Mesenteric fat pad (tissue), 1 donor: ENCODE results near the gene UQCR11. TPM values are rescaled to one million over a fixed set of nuclear protein-coding genes. Genes with fewer than 3 reads are reported as not detected.
"Not testable (repeated sequence)": the region's sequence is repeated elsewhere in the genome, so short reads cannot be mapped to it uniquely, and the experiment has no call there.

ENCODE experiments used
- DNase-seq: peaks from one replicate; pipeline ENCODE4 v3.0.0-alpha.2; 2020; ENCODE audit warnings: low spot score
- long read RNA-seq: library from polyadenylated mRNA; unstranded; transcript quantifications from one replicate; pipeline ENCODE4 v2.0.0, GENCODE V29; 2020
- total RNA-seq: library from RNA; stranded (reverse); fragmentation: NEBNext Ultra II Directional; extraction: Animal tissue kit (Norgen Biotek cat#: 25700); gene quantifications from one replicate; pipeline ENCODE4 v1.2.1, GENCODE V29; 2021
- donor health status: DM: yes; HTN: yes; CAD: no.

Gene UQCR11
- 239 TPM for total RNA-seq
- long read RNA-seq, transcript UQCR11-203 (3 exons, 1,324 nt): major isoform, 86 of 92 reads
- long read RNA-seq, partial matches to known transcripts: 3 of 92 reads
- long read RNA-seq, other reads (novel, unspliced or antisense): 1 of 92 reads

- DNase-seq: peak; percentile 96
Measured at GRCh38 chr19:1605236-1606137, at the start of gene UQCR11. Gene UQCR11, minus strand, starts transcription at chr19:1605462. Its CDS starts 53 bp downstream, at chr19:1605409.

GRCh38 chr19:1654178-1654792 is 49.0 kb upstream of the UQCR11 start:
- no peak for DNase-seq

- DNase-seq: no peak
Measured at GRCh38 chr19:1653300-1653628, 48.0 kb upstream of the UQCR11 start.

- peak; percentile 98 for DNase-seq
Measured at GRCh38 chr19:1652471-1653299, 47.4 kb upstream of the UQCR11 start, which contains the start of gene TCF3. Gene TCF3, minus strand, starts transcription at chr19:1652615. Its CDS starts 2,367 bp downstream, at chr19:1650248.

- DNase-seq: no peak
Measured at GRCh38 chr19:1651568-1652291, 46.5 kb upstream of the UQCR11 start.

GRCh38 chr19:1650650-1651567 is 45.6 kb upstream of the UQCR11 start:
- DNase-seq: no peak

GRCh38 chr19:1649706-1650649 is 44.7 kb upstream of the UQCR11 start:
- DNase-seq: no peak

- DNase-seq: no peak
Measured at GRCh38 chr19:1648920-1649541, 43.8 kb upstream of the UQCR11 start.

- DNase-seq: no peak
Measured at GRCh38 chr19:1648459-1648849, 43.2 kb upstream of the UQCR11 start.

GRCh38 chr19:1647501-1648458 is 42.5 kb upstream of the UQCR11 start:
- DNase-seq: no peak

- DNase-seq: no peak
Measured at GRCh38 chr19:1646659-1647453, 41.6 kb upstream of the UQCR11 start.

GRCh38 chr19:1646149-1646548 is 40.9 kb upstream of the UQCR11 start:
- no peak for DNase-seq

- DNase-seq: no peak
Measured at GRCh38 chr19:1645299-1645698, 40.0 kb upstream of the UQCR11 start.

GRCh38 chr19:1644070-1644469 is 38.8 kb upstream of the UQCR11 start:
- DNase-seq: no peak

- not testable (repeated sequence) for DNase-seq
Measured at GRCh38 chr19:1640893-1641448, 35.7 kb upstream of the UQCR11 start.
